ENCODE data around the gene BLVRB. TPM values are rescaled to one million over a fixed set of nuclear protein-coding genes. Genes with fewer than 3 reads are reported as not detected.

The BLVRB gene
- polyA plus RNA-seq, 2 of the 4 experiments (the other 2 are of a cell fraction), result 202 to 280 TPM

GRCh38 chr19:40444825-40445312 is 20.7 kb downstream of the BLVRB start (continued):
- no peak for TF ChIP-seq MAFK (IDR thresholded peaks at IDR 0.05; ENCODE audit: partially characterized antibody)
- no peak for TF ChIP-seq EHMT2 (IDR thresholded peaks at IDR 0.05; ENCODE audit: low read depth)
- TF ChIP-seq RCOR1 (IDR thresholded peaks at IDR 0.05; ENCODE audit: low read depth, low read length), result no peak
- no peak for TF ChIP-seq NR3C1 (IDR thresholded peaks at IDR 0.05)
- no peak for TF ChIP-seq FOSB (CRISPR knock-in tag; IDR thresholded peaks at IDR 0.05)
- no peak for TF ChIP-seq HOXB5 (CRISPR knock-in tag; IDR thresholded peaks at IDR 0.05)
- no peak for TF ChIP-seq ESRRA (IDR thresholded peaks at IDR 0.05; ENCODE audit: borderline replicate concordance, low read length)
- TF ChIP-seq PHF8 (IDR thresholded peaks at IDR 0.05; ENCODE audit: borderline replicate concordance, low read depth), result peak; percentile 36; the same call in 1 of the 2 replicates
- 0 out of 3 replicates have a peak, but pooled peaks have one; percentile 56 for TF ChIP-seq BCL3 (IDR thresholded peaks at IDR 0.05)
- no peak for TF ChIP-seq POLR2AphosphoS2 (conservative IDR thresholded peaks at IDR 0.05; ENCODE audit: low read length)
- TF ChIP-seq TP53 (CRISPR knock-in tag; IDR thresholded peaks at IDR 0.05), result no peak
- no peak for TF ChIP-seq NFE2L2 (conservative IDR thresholded peaks at IDR 0.05; ENCODE audit: low read length)
- TF ChIP-seq, protein P1, sequence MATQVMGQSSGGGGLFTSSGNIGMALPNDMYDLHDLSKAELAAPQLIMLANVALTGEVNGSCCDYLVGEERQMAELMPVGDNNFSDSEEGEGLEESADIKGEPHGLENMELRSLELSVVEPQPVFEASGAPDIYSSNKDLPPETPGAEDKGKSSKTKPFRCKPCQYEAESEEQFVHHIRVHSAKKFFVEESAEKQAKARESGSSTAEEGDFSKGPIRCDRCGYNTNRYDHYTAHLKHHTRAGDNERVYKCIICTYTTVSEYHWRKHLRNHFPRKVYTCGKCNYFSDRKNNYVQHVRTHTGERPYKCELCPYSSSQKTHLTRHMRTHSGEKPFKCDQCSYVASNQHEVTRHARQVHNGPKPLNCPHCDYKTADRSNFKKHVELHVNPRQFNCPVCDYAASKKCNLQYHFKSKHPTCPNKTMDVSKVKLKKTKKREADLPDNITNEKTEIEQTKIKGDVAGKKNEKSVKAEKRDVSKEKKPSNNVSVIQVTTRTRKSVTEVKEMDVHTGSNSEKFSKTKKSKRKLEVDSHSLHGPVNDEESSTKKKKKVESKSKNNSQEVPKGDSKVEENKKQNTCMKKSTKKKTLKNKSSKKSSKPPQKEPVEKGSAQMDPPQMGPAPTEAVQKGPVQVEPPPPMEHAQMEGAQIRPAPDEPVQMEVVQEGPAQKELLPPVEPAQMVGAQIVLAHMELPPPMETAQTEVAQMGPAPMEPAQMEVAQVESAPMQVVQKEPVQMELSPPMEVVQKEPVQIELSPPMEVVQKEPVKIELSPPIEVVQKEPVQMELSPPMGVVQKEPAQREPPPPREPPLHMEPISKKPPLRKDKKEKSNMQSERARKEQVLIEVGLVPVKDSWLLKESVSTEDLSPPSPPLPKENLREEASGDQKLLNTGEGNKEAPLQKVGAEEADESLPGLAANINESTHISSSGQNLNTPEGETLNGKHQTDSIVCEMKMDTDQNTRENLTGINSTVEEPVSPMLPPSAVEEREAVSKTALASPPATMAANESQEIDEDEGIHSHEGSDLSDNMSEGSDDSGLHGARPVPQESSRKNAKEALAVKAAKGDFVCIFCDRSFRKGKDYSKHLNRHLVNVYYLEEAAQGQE (IDR thresholded peaks at IDR 0.05), result no peak
- TF ChIP-seq CHD4 (IDR thresholded peaks at IDR 0.05; ENCODE audit: borderline replicate concordance), result no peak
- 0 out of 2 replicates have a peak, but pooled peaks have one; percentile 21 for TF ChIP-seq KDM5A (IDR thresholded peaks at IDR 0.05)
- no peak; the same call in 1 of the 2 replicates for TF ChIP-seq PBX3 (IDR thresholded peaks at IDR 0.05)
- TF ChIP-seq GATA3 (IDR thresholded peaks at IDR 0.05; ENCODE audit: borderline replicate concordance), result no peak

GRCh38 chr19:40444000-40444824 is 21.3 kb downstream of the BLVRB start, which contains the start of gene SERTAD3:
Gene SERTAD3 (minus strand): TSS chr19:40444335. CDS start chr19:40442080, 2,255 bp downstream.
- Histone ChIP-seq H3K9me3 (no peaks in the 10 kb centered on the region), H3K27ac (peak within 1 kb of the TSS; percentile 88 to 97), H3K4me1 (peaks cover 23% of the 10 kb centered on the region), H3K4me2 (peak within 1 kb of the TSS; percentile 95), H3K4me3 (peak within 1 kb of the TSS; percentile 80)
- ATAC-seq (peak; percentile 74 to 84), FAIRE-seq (peak; percentile 72), DNase-seq (ENCODE audit: low read depth in 1 of 2, low spot score in 1 of 2) (peak; percentile 99 to 100)
- WGBS (ENCODE audit: missing lambda C conversion rate), result 1% methylated on average over 48 of the region's 72 CpGs
- CTCF ChIA-PET, result interaction anchor here (0.6 to 46.6 kb wide), 14 partner anchors 10 to 301 kb away, joined by 3 to 950 read pairs (median 5); partner anchors contain the start of genes BLVRB, PRX, SERTAD1 and SPTBN4
- POLR2A ChIA-PET, result interaction anchor here (0.6 to 8.8 kb wide), 18 partner anchors 9 to 1309 kb away, joined by 3 to 208 read pairs (median 6); partner anchors contain the start of genes BLVRB, C19orf47, PLD3 and SERTAD1
- peak; percentile 76 for TF ChIP-seq PHF8 (IDR thresholded peaks at IDR 0.05; ENCODE audit: borderline replicate concordance, low read depth)
- no peak for TF ChIP-seq ESRRA (IDR thresholded peaks at IDR 0.05; ENCODE audit: borderline replicate concordance, low read length)
- no peak for TF ChIP-seq RAD21 (conservative IDR thresholded peaks at IDR 0.05 in 1 of 2, IDR thresholded peaks at IDR 0.05 in 1 of 2)
- TF ChIP-seq E2F6 (IDR thresholded peaks at IDR 0.05; ENCODE audit: borderline replicate concordance, low read depth), result peak; percentile 48
- peak; percentile 97 for TF ChIP-seq POLR2A (IDR thresholded peaks at IDR 0.05; ENCODE audit: low read length)
- no peak for TF ChIP-seq KDM5A (IDR thresholded peaks at IDR 0.05)
- TF ChIP-seq FOXS1 (CRISPR knock-in tag; IDR thresholded peaks at IDR 0.05), result no peak
- no peak for TF ChIP-seq ZFP36 (IDR thresholded peaks at IDR 0.05; ENCODE audit: borderline replicate concordance, partially characterized antibody)
- 0 out of 2 replicates have a peak, but pooled peaks have one; percentile 78 for TF ChIP-seq POLR2AphosphoS2 (conservative IDR thresholded peaks at IDR 0.05; ENCODE audit: low read length)
- peak; percentile 29 for TF ChIP-seq RFX5 (IDR thresholded peaks at IDR 0.05)
- no peak for TF ChIP-seq ZSCAN20 (CRISPR knock-in tag; IDR thresholded peaks at IDR 0.05)
- no peak for TF ChIP-seq EP300 (IDR thresholded peaks at IDR 0.05)
- TF ChIP-seq, protein P1 (IDR thresholded peaks at IDR 0.05), result no peak

Measured in A549 (cell line).